IMR-90 (cell line): ENCODE results near the gene KRT72. TPM values are rescaled to one million over a fixed set of nuclear protein-coding genes. Genes with fewer than 3 reads are reported as not detected.

ENCODE experiments used
- ATAC-seq: fragments of 200-7000 bp; cut with Tn5 transposase; 2 replicates; pipeline ENCODE4 v1.9.1; 2020; ENCODE audit warnings: low read depth, mild to moderate bottlenecking, moderate library complexity
- BruUV-seq: library from RNA; stranded (reverse); fragments of 400-500 nt; replicated peaks from 2 replicates; lab custom pipeline; 2021; lab: Mats Ljungman, UMichigan
- CTCF ChIA-PET: fragments of 300-600 bp; formaldehyde crosslinking; extraction: SDS; loops from one replicate; lab custom pipeline; 2021; ENCODE audit warnings: antibody characterized with exemption; lab: Yijun Ruan, JAX
- POLR2A ChIA-PET: fragments of 300-600 bp; sonication (Branson Sonifier 250); formaldehyde crosslinking; loops from one replicate; lab custom pipeline; 2022; ENCODE audit warnings: antibody characterized with exemption; ENCODE audit not compliant: unreplicated experiment; lab: Charles Lee
- DNase-seq: peaks from one replicate; pipeline ENCODE4 v3.0.0; 2013
- H2AFZ ChIP-seq: replicated peaks from 2 replicates; pipeline ENCODE3; 2013; ENCODE audit warnings: low read length, mild to moderate bottlenecking; ENCODE audit not compliant: poor library complexity
- H2AK5ac ChIP-seq: 2 replicates; pipeline ENCODE4 v1.6.1; 2013; ENCODE audit warnings: low read depth, low read length, inconsistent platforms
- H2AK9ac ChIP-seq: replicated peaks from 2 replicates; pipeline ENCODE3; 2013; ENCODE audit warnings: mild to moderate bottlenecking, low read depth, low read length, moderate library complexity; ENCODE audit not compliant: poor library complexity
- H2BK120ac ChIP-seq: 2 replicates; pipeline ENCODE4 v1.6.1; 2013; ENCODE audit warnings: low read depth, low read length, inconsistent platforms
- H2BK15ac ChIP-seq: 3 replicates; pipeline ENCODE4 v1.6.1; 2013; ENCODE audit warnings: low read depth, low read length, inconsistent platforms
- H2BK20ac ChIP-seq: 2 replicates; pipeline ENCODE4 v1.6.1; 2013; ENCODE audit warnings: low read depth, mild to moderate bottlenecking, inconsistent platforms, low read length, moderate library complexity
- H2BK5ac ChIP-seq: 2 replicates; pipeline ENCODE4 v1.6.1; 2013; ENCODE audit warnings: mild to moderate bottlenecking, low read depth, low read length, inconsistent platforms; ENCODE audit not compliant: poor library complexity, severe bottlenecking
- H3K14ac ChIP-seq: replicated peaks from 2 replicates; pipeline ENCODE4 v1.6.1; 2013; ENCODE audit warnings: low read depth, low read length, inconsistent platforms
- H3K18ac ChIP-seq: 2 replicates; pipeline ENCODE4 v1.6.1; 2013; ENCODE audit warnings: low read depth, low read length, control low read depth
- H3K23ac ChIP-seq: 2 replicates; pipeline ENCODE4 v1.6.1; 2013; ENCODE audit warnings: low read depth, low read length, inconsistent platforms
- H3K27ac ChIP-seq: 2 replicates; pipeline ENCODE4 v1.5.1; 2013; ENCODE audit warnings: mild to moderate bottlenecking, control low read depth, low read length; ENCODE audit not compliant: insufficient read depth
- H3K27me3 ChIP-seq: 2 replicates; pipeline ENCODE4 v1.6.1; 2013; ENCODE audit warnings: low read length; ENCODE audit not compliant: control insufficient read depth, insufficient read depth
- H3K36me3 ChIP-seq: 2 replicates; pipeline ENCODE4 v1.6.1; 2013; ENCODE audit warnings: low read length, mixed read lengths; ENCODE audit not compliant: control insufficient read depth, insufficient read depth
- H3K4ac ChIP-seq: 2 replicates; pipeline ENCODE4 v1.6.1; 2013; ENCODE audit warnings: low read depth, low read length, inconsistent platforms
- H3K4me1 ChIP-seq: 2 replicates; pipeline ENCODE4 v1.6.1; 2013; ENCODE audit warnings: low read length, mixed read lengths; ENCODE audit not compliant: control insufficient read depth, insufficient read depth
- H3K4me2 ChIP-seq: 2 replicates; pipeline ENCODE4 v1.6.1; 2013; ENCODE audit warnings: low read depth, mild to moderate bottlenecking, control low read depth, low read length, moderate library complexity
- H3K4me3 ChIP-seq: 2 replicates; pipeline ENCODE4 v1.5.1; 2013; ENCODE audit warnings: low read depth, mild to moderate bottlenecking, control low read depth, low read length, moderate library complexity; ENCODE audit not compliant: insufficient read depth
- H3K56ac ChIP-seq: 2 replicates; pipeline ENCODE4 v1.6.1; 2013; ENCODE audit warnings: low read length, inconsistent platforms; ENCODE audit not compliant: insufficient read depth; ENCODE audit errors: extremely low read depth
- H3K79me1 ChIP-seq, 2 experiments: 2 replicates each; pipeline ENCODE4 v1.6.1; 2013; ENCODE audit warnings: low read length in 2 of 2, inconsistent platforms in 1 of 2, low read depth in 1 of 2
- H3K9ac ChIP-seq: 2 replicates; pipeline ENCODE4 v1.6.1; 2013; ENCODE audit warnings: low read depth, low read length, control low read depth
- H3K9me1 ChIP-seq: 2 replicates; pipeline ENCODE4 v1.6.1; 2013; ENCODE audit warnings: low read length, inconsistent platforms; ENCODE audit not compliant: insufficient read depth
- H3K9me3 ChIP-seq: 2 replicates; pipeline ENCODE4 v1.6.1; 2013; ENCODE audit warnings: low read length; ENCODE audit not compliant: control insufficient read depth, insufficient read depth
- H4K20me1 ChIP-seq: 2 replicates; pipeline ENCODE4 v1.6.1; 2013; ENCODE audit warnings: low read length, inconsistent platforms; ENCODE audit not compliant: insufficient read depth
- H4K5ac ChIP-seq: 2 replicates; pipeline ENCODE4 v1.6.1; 2013; ENCODE audit warnings: mild to moderate bottlenecking, low read depth, low read length, control low read depth
- H4K8ac ChIP-seq, 2 experiments: 2 replicates each; pipeline ENCODE4 v1.6.1; 2013; ENCODE audit warnings: low read depth in 2 of 2, low read length in 2 of 2, control low read depth in 1 of 2, inconsistent platforms in 1 of 2
- H4K91ac ChIP-seq: 2 replicates; pipeline ENCODE4 v1.6.1; 2013; ENCODE audit warnings: low read depth, low read length, inconsistent platforms; ENCODE audit not compliant: insufficient read depth
- BHLHE40 ChIP-seq: fragments of 150-350 bp; IDR thresholded peaks from 2 replicates; pipeline ENCODE4 v1.6.1; 2016; ENCODE audit warnings: mild to moderate bottlenecking, low read depth, low read length
- CEBPB ChIP-seq: IDR thresholded peaks from 2 replicates; pipeline ENCODE4 v1.6.1; 2012; ENCODE audit warnings: low read depth, low read length, improper control_type of control experiment
- CHD1 ChIP-seq: IDR thresholded peaks from 2 replicates; pipeline ENCODE4 v1.6.1; 2012; ENCODE audit warnings: low read depth, low read length, improper control_type of control experiment
- CTCF ChIP-seq: conservative IDR thresholded peaks from 2 replicates; pipeline ENCODE4 v1.5.1; 2012; ENCODE audit warnings: mild to moderate bottlenecking, low read depth, low read length, improper control_type of control experiment
- FOS ChIP-seq: fragments of 150-350 bp; IDR thresholded peaks from 2 replicates; pipeline ENCODE4 v1.6.1; 2016; ENCODE audit warnings: low read depth, low read length
- MAFK ChIP-seq: IDR thresholded peaks from 2 replicates; pipeline ENCODE4 v1.6.1; 2012; ENCODE audit warnings: low read depth, low read length, improper control_type of control experiment
- MAZ ChIP-seq: IDR thresholded peaks from 2 replicates; pipeline ENCODE4 v1.6.1; 2012; ENCODE audit warnings: low read depth, mild to moderate bottlenecking, low read length, improper control_type of control experiment, moderate library complexity, borderline replicate concordance
- MXI1 ChIP-seq: IDR thresholded peaks from 2 replicates; pipeline ENCODE4 v1.6.1; 2012; ENCODE audit warnings: low read depth, mild to moderate bottlenecking, low read length, moderate library complexity, borderline replicate concordance
- NFE2L2 ChIP-seq: fragments of 150-350 bp; IDR thresholded peaks from 2 replicates; pipeline ENCODE4 v1.6.1; 2016; ENCODE audit warnings: low read depth, mild to moderate bottlenecking, low read length
- POLR2A ChIP-seq: IDR thresholded peaks from 2 replicates; pipeline ENCODE4 v1.6.1; 2012; ENCODE audit warnings: mild to moderate bottlenecking, low read depth, low read length
- RAD21 ChIP-seq: IDR thresholded peaks from 2 replicates; pipeline ENCODE4 v1.6.1; 2012; ENCODE audit warnings: low read length, improper control_type of control experiment
- RCOR1 ChIP-seq: IDR thresholded peaks from 2 replicates; pipeline ENCODE4 v1.6.1; 2012; ENCODE audit warnings: mild to moderate bottlenecking, low read length, improper control_type of control experiment; ENCODE audit not compliant: insufficient replicate concordance
- RFX5 ChIP-seq: IDR thresholded peaks from 2 replicates; pipeline ENCODE4 v1.8.0; 2012; ENCODE audit warnings: low read depth, mild to moderate bottlenecking, low read length, moderate library complexity
- SMC3 ChIP-seq: fragments of 150-350 bp; IDR thresholded peaks from 2 replicates; pipeline ENCODE4 v1.6.1; 2016; ENCODE audit warnings: low read depth, mild to moderate bottlenecking, antibody characterized with exemption, low read length, moderate library complexity
- USF2 ChIP-seq: fragments of 150-350 bp; IDR thresholded peaks from 2 replicates; pipeline ENCODE4 v1.6.1; 2017; ENCODE audit warnings: mild to moderate bottlenecking, antibody characterized with exemption, low read length, low read depth
- WGBS, 2 experiments: methylation state at CpG; one replicate each; pipeline versions ENCODE4 v1.1.5 to v1.1.7; 2013; ENCODE audit warnings: missing lambda C conversion rate in 2 of 2; ENCODE audit not compliant: insufficient read length in 1 of 2; ENCODE audit errors: extremely low coverage in 2 of 2; 5-methylcytosine and 5-hydroxymethylcytosine counted together
- dilution Hi-C: fragments of 300-500 bp; cut with HindIII; formaldehyde crosslinking; loops from one replicate; pipeline ENCODE4 v1.14.3; 2018; ENCODE audit warnings: low sequenced_read_pairs; ENCODE audit not compliant: unreplicated experiment
- in situ Hi-C: fragments of 300-500 bp; cut with MboI; formaldehyde crosslinking; loops from 3 replicates; pipeline ENCODE4 v1.14.3; 2019; ENCODE audit warnings: low sequenced_read_pairs, inconsistent platforms, mixed read lengths
- intact Hi-C: fragments of 100-400 bp; cut with micrococcal nuclease; formaldehyde crosslinking; loops from 2 replicates; pipeline ENCODE4 v1.10.0; 2022
- polyA plus RNA-seq, 3 experiments: library from polyadenylated mRNA; depleted of rRNA; stranded (reverse); fragments of >200 nt; gene quantifications; 2 replicates each; pipeline ENCODE4 v1.2.3, GENCODE V29; 2012; ENCODE audit warnings: low replicate concordance in 1 of 3
- total RNA-seq: library from RNA; depleted of rRNA; stranded (reverse); fragments of >200 nt; gene quantifications from 2 replicates; pipeline ENCODE4 v1.2.3, GENCODE V29; 2012
- TF ChIP-seq, protein P1 (sequence below): fragments of 150-350 bp; IDR thresholded peaks from 2 replicates; pipeline ENCODE4 v1.6.1; 2016; ENCODE audit warnings: low read depth, mild to moderate bottlenecking, low read length, moderate library complexity, borderline replicate concordance

The KRT72 gene
- total and polyA plus RNA-seq, 2 of the 4 experiments (the other 2 are of a cell fraction): not detected

DNA sequence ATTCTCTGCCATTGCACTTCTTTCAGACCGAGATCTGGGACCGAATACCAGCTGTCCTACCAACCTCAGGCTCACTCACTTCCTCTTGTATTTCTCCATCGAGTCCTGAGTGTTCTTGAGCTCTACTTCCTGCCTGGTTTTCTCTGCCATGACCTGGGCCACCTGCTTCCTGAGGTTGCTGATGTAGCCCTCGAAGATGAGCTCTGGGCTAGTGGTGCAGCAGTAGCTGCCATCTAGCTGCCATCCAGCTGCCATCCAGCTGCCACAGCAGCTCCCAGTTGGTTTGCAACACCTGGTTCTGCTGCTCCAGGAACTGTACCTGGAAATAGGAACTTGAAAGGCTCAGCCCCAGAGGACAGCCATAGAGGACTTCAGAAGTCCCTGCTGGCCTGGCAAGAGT, 32.1 kb upstream of the KRT72 start:
- Histone ChIP-seq H2BK5ac (no peak overlapping the region), H2AK9ac (no peak overlapping the region), H3K9me3 (no peaks in the 10 kb centered on the region), H2BK20ac (no peak overlapping the region), H3K9ac (no peak overlapping the region), H3K4me3 (no peak overlapping the region), H3K56ac (no peak overlapping the region), H4K8ac (no peak overlapping the region), H3K4me2 (no peak overlapping the region), H4K91ac (no peak overlapping the region), H2AFZ (no peak overlapping the region), H2BK120ac (no peak overlapping the region), H3K27ac (no peak overlapping the region), H3K9me1 (no peaks in the 10 kb centered on the region), H3K14ac (no peak overlapping the region), H4K20me1 (no peaks in the 10 kb centered on the region; the same call in 1 of the 2 replicates), H3K4me1 (no peaks in the 10 kb centered on the region), H4K5ac (no peak overlapping the region), H3K79me1 (no peaks in the 10 kb centered on the region), H2AK5ac (no peak overlapping the region), H3K36me3 (no peaks in the 10 kb centered on the region), H2BK15ac (no peak overlapping the region), H3K18ac (no peak overlapping the region), H3K27me3 (peaks cover 11% of the 10 kb centered on the region), H3K4ac (no peak overlapping the region), H3K23ac (no peak overlapping the region)
- 0% methylated on average over 1 of the region's 4 CpGs; no CpG with 5 or more reads in 1 of the 2 experiments for WGBS, 2 experiments
- intact Hi-C loops: no loop called here
- DNase-seq (no peak), ATAC-seq (no peak)
- dilution Hi-C loops: no loop called here
- BruUV-seq: no TSS peak
- ChIA-PET POLR2A (no interaction called here), CTCF (no interaction called here)
- in situ Hi-C loops: no loop called here
- no peak for TF ChIP-seq MAFK
- no peak for TF ChIP-seq MXI1
- no peak for TF ChIP-seq RCOR1
- no peak for TF ChIP-seq MAZ
- TF ChIP-seq CHD1: no peak
- TF ChIP-seq BHLHE40: no peak
- no peak for TF ChIP-seq RAD21
- TF ChIP-seq CEBPB: no peak
- TF ChIP-seq NFE2L2: no peak
- TF ChIP-seq CTCF: no peak
- TF ChIP-seq USF2: no peak
- no peak for TF ChIP-seq FOS
- no peak for TF ChIP-seq POLR2A
- TF ChIP-seq SMC3: no peak
- TF ChIP-seq, protein P1, sequence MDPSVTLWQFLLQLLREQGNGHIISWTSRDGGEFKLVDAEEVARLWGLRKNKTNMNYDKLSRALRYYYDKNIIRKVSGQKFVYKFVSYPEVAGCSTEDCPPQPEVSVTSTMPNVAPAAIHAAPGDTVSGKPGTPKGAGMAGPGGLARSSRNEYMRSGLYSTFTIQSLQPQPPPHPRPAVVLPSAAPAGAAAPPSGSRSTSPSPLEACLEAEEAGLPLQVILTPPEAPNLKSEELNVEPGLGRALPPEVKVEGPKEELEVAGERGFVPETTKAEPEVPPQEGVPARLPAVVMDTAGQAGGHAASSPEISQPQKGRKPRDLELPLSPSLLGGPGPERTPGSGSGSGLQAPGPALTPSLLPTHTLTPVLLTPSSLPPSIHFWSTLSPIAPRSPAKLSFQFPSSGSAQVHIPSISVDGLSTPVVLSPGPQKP: no peak
- TF ChIP-seq RFX5: no peak
